ENCODE data around the gene PKDCC. TPM values are rescaled to one million over a fixed set of nuclear protein-coding genes. Genes with fewer than 3 reads are reported as not detected.

Gene PKDCC
- total and polyA plus RNA-seq, 2 donors (not counting 1 experiment from before 2014, with no cell fraction given) = 0.20 to 0.82 TPM

DNA sequence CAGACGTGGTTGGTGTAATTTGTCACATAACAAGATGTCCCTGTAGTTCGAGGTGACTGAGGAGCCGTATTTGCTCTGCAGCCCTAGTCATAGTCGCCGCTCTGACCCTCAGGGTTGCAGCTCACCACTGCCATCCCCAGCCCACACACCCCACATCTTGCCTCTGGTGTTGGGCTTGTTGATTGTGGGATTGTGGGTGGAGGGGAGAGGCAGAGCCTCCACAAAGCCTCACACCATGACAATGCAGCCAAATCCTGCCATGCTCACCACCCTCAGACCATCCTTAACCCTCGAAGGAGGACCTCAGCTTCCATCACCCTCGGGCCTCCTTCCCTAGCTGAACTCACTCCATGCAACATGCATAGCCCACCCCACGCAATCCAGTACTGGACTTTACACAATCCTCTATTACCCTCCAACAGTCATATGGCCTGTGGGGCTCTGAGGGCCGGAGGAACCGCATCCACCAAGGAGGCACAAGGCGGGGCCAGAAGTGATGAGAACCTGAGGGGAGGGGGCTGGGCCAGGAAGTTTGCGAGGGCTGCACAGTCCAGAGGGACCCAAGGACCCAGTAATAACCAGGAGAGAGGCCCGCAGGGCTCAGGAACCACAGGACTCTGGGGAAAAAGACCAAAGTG, 11.6 kb downstream of the PKDCC start:
- no peak overlapping the region for H2AFZ ChIP-seq (ENCODE audit: insufficient read depth, low read depth, low read length, poor library complexity, severe bottlenecking)
- Mint-ChIP-seq H3K27ac (no peak overlapping the region), H3K4me3 (no peak overlapping the region), H3K4me1 (no peaks in the 10 kb centered on the region), H3K27me3 (peaks cover 15% of the 10 kb centered on the region), H3K9me3 (ENCODE audit: insufficient read depth) (no peaks in the 10 kb centered on the region)
- H3K9me3 ChIP-seq (ENCODE audit: control extremely low read depth in 1 of 3, control insufficient read depth in 2 of 3, insufficient read depth in 1 of 3, low read length in 2 of 3) = no peaks in the 10 kb centered on the region
- H3K9ac ChIP-seq (ENCODE audit: low read length) = no peak overlapping the region
- H3K4me2 ChIP-seq (replicated peaks; ENCODE audit: low read depth, low read length, poor library complexity, severe bottlenecking) = no peak overlapping the region
- POLR2A ChIA-PET = no interaction called here
- H3K36me3 ChIP-seq (replicated peaks in 1 of 2; ENCODE audit: control extremely low read depth in 1 of 2, control insufficient read depth in 1 of 2, extremely low read depth in 1 of 2, insufficient read depth in 2 of 2, low read length in 1 of 2) = no peaks in the 10 kb centered on the region
- H3K27ac ChIP-seq (ENCODE audit: low read length in 2 of 2) = no peak overlapping the region
- intact Hi-C loops (cut with micrococcal nuclease) = no loop called here
- TF ChIP-seq EZH2 (IDR thresholded peaks at IDR 0.05; ENCODE audit: borderline replicate concordance, insufficient read depth, low read depth, low read length, poor library complexity, severe bottlenecking) = no peak
- CTCF ChIA-PET = no interaction called here
- H3K27me3 ChIP-seq (replicated peaks in 1 of 4; ENCODE audit: control extremely low read depth in 1 of 4, control insufficient read depth in 3 of 4, insufficient read depth in 4 of 4, low read length in 3 of 4) = peaks cover 0 to 7% (median 0%) of the 10 kb centered on the region in 4 experiments
- no peaks in the 10 kb centered on the region for H3K4me1 ChIP-seq (ENCODE audit: control insufficient read depth in 2 of 2, insufficient read depth in 2 of 2, low read length in 2 of 2)
- no peak overlapping the region for H3K4me3 ChIP-seq (ENCODE audit: control extremely low read depth in 1 of 5, extremely low read depth in 1 of 5, insufficient read depth in 1 of 5, low read depth in 2 of 5, low read length in 4 of 5)
- ATAC-seq (ENCODE audit: low read depth) = no peak
- no peak for DNase-seq
- no peaks in the 10 kb centered on the region for H4K20me1 ChIP-seq (ENCODE audit: control insufficient read depth, insufficient read depth, low read length, poor library complexity, severe bottlenecking)
- no peaks in the 10 kb centered on the region for H3K79me2 ChIP-seq (ENCODE audit: control insufficient read depth, insufficient read depth, low read length)
- WGBS (ENCODE audit: insufficient coverage) = 73% methylated on average over 7 of the region's 13 CpGs

DNA sequence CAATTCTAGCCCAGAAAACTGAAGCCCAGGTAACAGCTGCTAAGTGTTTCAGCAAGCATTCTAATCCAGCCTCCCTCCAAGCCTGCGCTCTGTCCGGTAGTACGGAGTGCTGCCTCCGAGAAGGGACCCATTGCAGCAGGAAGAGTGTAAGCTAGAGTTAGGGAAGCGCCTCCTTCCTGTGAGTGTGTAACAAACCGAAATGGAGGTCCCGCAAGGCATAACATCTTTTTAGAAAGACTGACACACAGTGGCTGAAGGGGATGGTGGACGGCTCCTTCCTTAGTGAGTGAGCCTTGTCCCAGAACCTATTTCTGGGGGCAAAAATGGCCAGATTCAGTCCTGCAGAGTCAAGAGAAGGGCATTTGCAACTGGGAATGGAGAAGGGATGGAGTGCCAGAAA, 12.2 kb downstream of the PKDCC start:
- H3K4me3 ChIP-seq (ENCODE audit: control extremely low read depth in 1 of 5, extremely low read depth in 1 of 5, insufficient read depth in 1 of 5, low read depth in 2 of 5, low read length in 4 of 5) = no peak overlapping the region
- POLR2A ChIA-PET = no interaction called here

More for the DNA sequence above, 12.2 kb downstream of the PKDCC start:
- no peaks in the 10 kb centered on the region for H3K79me2 ChIP-seq (ENCODE audit: control insufficient read depth, insufficient read depth, low read length)
- TF ChIP-seq EZH2 (IDR thresholded peaks at IDR 0.05; ENCODE audit: borderline replicate concordance, insufficient read depth, low read depth, low read length, poor library complexity, severe bottlenecking) = no peak
- no peak for TF ChIP-seq CTCF (IDR thresholded peaks at IDR 0.05)
- no peaks in the 10 kb centered on the region for H4K20me1 ChIP-seq (ENCODE audit: control insufficient read depth, insufficient read depth, low read length, poor library complexity, severe bottlenecking)
- Mint-ChIP-seq H3K27me3 (peaks cover 15% of the 10 kb centered on the region), H3K9me3 (ENCODE audit: insufficient read depth) (no peaks in the 10 kb centered on the region), H3K4me1 (no peaks in the 10 kb centered on the region), H3K27ac (no peak overlapping the region), H3K4me3 (no peak overlapping the region)
- no peak overlapping the region for H3K27ac ChIP-seq (ENCODE audit: low read length in 2 of 2)
- no peak overlapping the region for H2AFZ ChIP-seq (ENCODE audit: insufficient read depth, low read depth, low read length, poor library complexity, severe bottlenecking)
- H3K4me2 ChIP-seq (replicated peaks; ENCODE audit: low read depth, low read length, poor library complexity, severe bottlenecking) = no peak overlapping the region
- no peak overlapping the region for H3K9ac ChIP-seq (ENCODE audit: low read length)
- WGBS (ENCODE audit: insufficient coverage) = 36% methylated on average over 2 of the region's 8 CpGs
- CTCF ChIA-PET = no interaction called here
- no peaks in the 10 kb centered on the region for H3K36me3 ChIP-seq (replicated peaks in 1 of 2; ENCODE audit: control extremely low read depth in 1 of 2, control insufficient read depth in 1 of 2, extremely low read depth in 1 of 2, insufficient read depth in 2 of 2, low read length in 1 of 2)
- no peaks in the 10 kb centered on the region for H3K4me1 ChIP-seq (ENCODE audit: control insufficient read depth in 2 of 2, insufficient read depth in 2 of 2, low read length in 2 of 2)
- intact Hi-C loops (cut with micrococcal nuclease) = no loop called here
- H3K27me3 ChIP-seq (replicated peaks in 1 of 4; ENCODE audit: control extremely low read depth in 1 of 4, control insufficient read depth in 3 of 4, insufficient read depth in 4 of 4, low read length in 3 of 4) = peaks cover 0 to 7% (median 0%) of the 10 kb centered on the region in 4 experiments
- H3K9me3 ChIP-seq (ENCODE audit: control extremely low read depth in 1 of 3, control insufficient read depth in 2 of 3, insufficient read depth in 1 of 3, low read length in 2 of 3) = no peaks in the 10 kb centered on the region
- ATAC-seq (ENCODE audit: low read depth) (no peak), DNase-seq (no peak)
